LNCaP clone FGC (cell line): ENCODE results near the gene MAP1A.
"Not testable (repeated sequence)": the region's sequence is repeated elsewhere in the genome, so short reads cannot be mapped to it uniquely, and the experiment has no call there.

ENCODE experiments used
- DNase-seq: peaks from one replicate; pipeline ENCODE4 v3.0.0-alpha.2; 2011; ENCODE audit warnings: low read depth
- H3K4me3 ChIP-seq: 2 replicates; pipeline ENCODE4 v1.5.1; 2011; ENCODE audit warnings: mild to moderate bottlenecking, low read depth, low read length, control low read depth
- TF ChIP-seq, protein P1 (sequence below): IDR thresholded peaks from 2 replicates; pipeline ENCODE4 v1.5.1; 2012; ENCODE audit warnings: mild to moderate bottlenecking; ENCODE audit not compliant: control insufficient read depth, insufficient read depth; ENCODE audit errors: extremely low read depth

MAP1A gene

GRCh38 chr15:43544266-43544665 is 26.9 kb downstream of the MAP1A start:
- TF ChIP-seq, protein P1, sequence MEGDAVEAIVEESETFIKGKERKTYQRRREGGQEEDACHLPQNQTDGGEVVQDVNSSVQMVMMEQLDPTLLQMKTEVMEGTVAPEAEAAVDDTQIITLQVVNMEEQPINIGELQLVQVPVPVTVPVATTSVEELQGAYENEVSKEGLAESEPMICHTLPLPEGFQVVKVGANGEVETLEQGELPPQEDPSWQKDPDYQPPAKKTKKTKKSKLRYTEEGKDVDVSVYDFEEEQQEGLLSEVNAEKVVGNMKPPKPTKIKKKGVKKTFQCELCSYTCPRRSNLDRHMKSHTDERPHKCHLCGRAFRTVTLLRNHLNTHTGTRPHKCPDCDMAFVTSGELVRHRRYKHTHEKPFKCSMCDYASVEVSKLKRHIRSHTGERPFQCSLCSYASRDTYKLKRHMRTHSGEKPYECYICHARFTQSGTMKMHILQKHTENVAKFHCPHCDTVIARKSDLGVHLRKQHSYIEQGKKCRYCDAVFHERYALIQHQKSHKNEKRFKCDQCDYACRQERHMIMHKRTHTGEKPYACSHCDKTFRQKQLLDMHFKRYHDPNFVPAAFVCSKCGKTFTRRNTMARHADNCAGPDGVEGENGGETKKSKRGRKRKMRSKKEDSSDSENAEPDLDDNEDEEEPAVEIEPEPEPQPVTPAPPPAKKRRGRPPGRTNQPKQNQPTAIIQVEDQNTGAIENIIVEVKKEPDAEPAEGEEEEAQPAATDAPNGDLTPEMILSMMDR = no peak
- DNase-seq = no peak
- no peak overlapping the region for H3K4me3 ChIP-seq

- DNase-seq = no peak
- H3K4me3 ChIP-seq = no peak overlapping the region
- TF ChIP-seq, protein P1 = no peak
These were observed 28.0 kb downstream of the MAP1A start for GRCh38 chr15:43545426-43545825.

DNA sequence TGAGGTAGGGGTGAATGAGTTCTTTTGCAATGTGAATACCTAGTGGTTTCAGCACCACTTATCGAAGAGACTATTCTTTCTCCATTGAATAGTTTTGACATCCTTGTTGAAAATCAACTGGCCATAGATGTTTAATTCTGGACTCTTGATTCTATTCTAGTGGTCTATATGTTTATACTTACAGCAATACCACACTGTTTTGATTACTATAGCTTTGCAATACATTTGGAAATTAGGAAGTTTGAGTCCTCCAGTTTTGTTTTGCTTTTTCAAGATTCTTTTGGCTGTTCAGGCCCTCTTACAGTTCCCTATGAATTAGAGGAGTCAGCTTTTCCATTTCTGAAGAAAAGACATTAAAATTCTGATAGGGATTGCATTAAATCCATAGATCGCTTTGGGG is 30.1 kb downstream of the MAP1A start:
- H3K4me3 ChIP-seq = no peak overlapping the region
- TF ChIP-seq, protein P1 = no peak
- DNase-seq = no peak

- H3K4me3 ChIP-seq = no peak overlapping the region
- DNase-seq = no peak
- TF ChIP-seq, protein P1 = no peak
These were observed 33.3 kb downstream of the MAP1A start for GRCh38 chr15:43550527-43551363.

- TF ChIP-seq, protein P1 = no peak
- no peak for DNase-seq
- H3K4me3 ChIP-seq = no peak overlapping the region
These were observed 34.8 kb downstream of the MAP1A start for GRCh38 chr15:43552256-43552655.

DNA sequence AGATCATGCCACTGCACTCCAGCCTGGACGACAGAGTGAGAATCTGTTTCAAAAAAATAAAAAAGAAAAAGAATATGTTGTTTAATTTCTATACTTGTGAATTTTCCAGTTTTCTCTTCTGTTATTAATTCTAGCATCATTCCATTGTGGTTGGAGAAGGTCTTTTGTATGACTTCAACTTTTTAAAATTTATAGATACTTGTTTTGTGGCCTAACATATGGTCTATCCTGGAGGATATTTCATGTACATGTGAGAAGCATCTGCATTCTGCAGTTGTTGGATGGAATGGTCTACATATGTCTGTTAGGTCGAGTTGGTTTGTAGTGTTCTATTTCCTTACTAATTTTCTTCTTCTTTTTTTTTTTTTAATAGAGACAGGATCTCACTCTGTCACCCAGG is 35.6 kb downstream of the MAP1A start:
- no peak overlapping the region for H3K4me3 ChIP-seq
- no peak for DNase-seq
- TF ChIP-seq, protein P1 = no peak

GRCh38 chr15:43562753-43563152 is 45.3 kb downstream of the MAP1A start:
- H3K4me3 ChIP-seq, DNase-seq: not testable (repeated sequence)

- DNase-seq, H3K4me3 ChIP-seq: not testable (repeated sequence)
These were observed 46.4 kb downstream of the MAP1A start for GRCh38 chr15:43563793-43564192.

- not testable (repeated sequence) for DNase-seq, H3K4me3 ChIP-seq
These were observed 49.2 kb downstream of the MAP1A start for GRCh38 chr15:43566615-43567014.

DNA sequence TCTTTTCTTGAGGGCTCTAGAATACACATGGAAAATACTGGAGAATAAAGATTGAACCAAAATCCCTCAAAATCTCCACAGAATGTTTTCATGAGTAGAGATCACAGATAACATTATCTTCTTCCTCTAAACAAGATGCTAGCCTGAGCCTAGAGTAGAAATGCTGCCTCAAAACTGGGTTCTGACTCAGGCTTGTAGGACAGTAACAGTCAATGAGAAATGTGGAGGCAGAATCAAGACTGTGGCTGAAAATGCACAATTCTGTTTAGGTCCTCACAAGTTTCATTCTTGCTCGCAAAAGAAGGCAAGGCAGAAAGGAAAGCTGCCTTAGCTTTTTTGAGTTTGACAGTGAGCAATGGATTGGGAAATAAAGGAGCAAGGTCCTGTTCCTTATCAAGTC is 57.2 kb downstream of the MAP1A start:
- not testable (repeated sequence) for H3K4me3 ChIP-seq, DNase-seq
